GM12878 (cell line): ENCODE results near the gene IMP3. TPM values are rescaled to one million over a fixed set of nuclear protein-coding genes. Genes with fewer than 3 reads are reported as not detected.

ENCODE experiments used
- ATAC-seq: fragments of 200-7000 bp; cut with Tn5 transposase; 3 replicates; pipeline ENCODE4 v1.9.1; 2020; ENCODE audit warnings: mild to moderate bottlenecking, moderate library complexity
- BruUV-seq: library from RNA; stranded (reverse); fragments of 400-500 nt; replicated peaks from 2 replicates; lab custom pipeline; 2021; lab: Mats Ljungman, UMichigan
- CTCF ChIA-PET: fragments of 300-600 bp; sonication (Branson Sonifier 250); formaldehyde crosslinking; extraction: SDS; loops from one replicate; lab custom pipeline; 2021; ENCODE audit warnings: inconsistent platforms; lab: Yijun Ruan, JAX
- POLR2A ChIA-PET: fragments of 350-600 bp; formaldehyde crosslinking; extraction: SDS; loops from one replicate; lab custom pipeline; 2021; ENCODE audit warnings: inconsistent platforms; lab: Charles Lee
- RAD21 ChIA-PET: fragments of 300-600 bp; sonication (Branson Sonifier 250); formaldehyde crosslinking; loops from one replicate; lab custom pipeline; 2023; ENCODE audit warnings: antibody characterized with exemption; ENCODE audit not compliant: unreplicated experiment; lab: Charles Lee
- SMC1A ChIA-PET: fragments of 300-600 bp; sonication (Branson Sonifier 250); formaldehyde crosslinking; loops from one replicate; lab custom pipeline; 2023; ENCODE audit not compliant: unreplicated experiment, uncharacterized antibody; lab: Charles Lee
- DNase-seq: peaks from one replicate; pipeline ENCODE4 v3.0.0-alpha.2; 2011; ENCODE audit warnings: low read depth, low spot score
- FAIRE-seq: peaks from 3 replicates; lab custom pipeline; 2011; peaks lifted over from hg19 to GRCh38; lab: Jason Lieb, UNC
- H2AFZ ChIP-seq: 2 replicates; pipeline ENCODE4 v1.6.0; 2011; ENCODE audit warnings: low read depth, low read length, control low read depth; ENCODE audit not compliant: control insufficient read depth
- H3K27ac ChIP-seq: 2 replicates; pipeline ENCODE4 v1.5.1; 2011; ENCODE audit warnings: control low read depth; ENCODE audit not compliant: control insufficient read depth, insufficient read depth
- H3K27me3 ChIP-seq, 2 experiments: replicated peaks in 1 of 2; 2 replicates each; pipeline versions ENCODE4 v1.6.0 to v1.6.1; 2011; ENCODE audit warnings: low read length in 1 of 2; ENCODE audit not compliant: control insufficient read depth in 2 of 2, insufficient read depth in 2 of 2
- H3K36me3 ChIP-seq, 2 experiments: 2 replicates each; pipeline ENCODE4 v1.5.1; 2011; ENCODE audit warnings: low read length in 1 of 2; ENCODE audit not compliant: control insufficient read depth in 2 of 2, insufficient read depth in 2 of 2
- H3K4me1 ChIP-seq: 2 replicates; pipeline ENCODE4 v1.6.1; 2011; ENCODE audit warnings: mild to moderate bottlenecking, low read length, moderate library complexity, mixed read lengths; ENCODE audit not compliant: control insufficient read depth, insufficient read depth
- H3K4me2 ChIP-seq: 2 replicates; pipeline ENCODE4 v1.6.0; 2011; ENCODE audit warnings: control low read depth; ENCODE audit not compliant: control insufficient read depth, insufficient read depth
- H3K4me3 ChIP-seq: fragments of 200-600 bp; sonication (generic); 2 replicates; pipeline ENCODE4 v1.5.1; 2016
- H3K79me2 ChIP-seq: 2 replicates; pipeline ENCODE4 v1.6.0; 2011; ENCODE audit warnings: low read length; ENCODE audit not compliant: control insufficient read depth, insufficient read depth
- H3K9ac ChIP-seq: 2 replicates; pipeline ENCODE4 v1.8.0; 2011; ENCODE audit warnings: low read length, control low read depth, mixed read lengths; ENCODE audit not compliant: control insufficient read depth, insufficient read depth
- H3K9me3 ChIP-seq: replicated peaks from 3 replicates; pipeline ENCODE4 v1.5.1; 2011; ENCODE audit warnings: mild to moderate bottlenecking, low read length; ENCODE audit not compliant: control insufficient read depth, insufficient read depth
- H4K20me1 ChIP-seq: 2 replicates; pipeline ENCODE4 v1.6.0; 2011; ENCODE audit not compliant: control insufficient read depth, insufficient read depth
- BHLHE40 ChIP-seq, 2 experiments: fragments of 450-650 bp in 1 of 2; IDR thresholded peaks; 2 replicates each; pipeline ENCODE4 v1.6.1; 2011 to 2017; ENCODE audit warnings: low read depth in 2 of 2, borderline replicate concordance in 1 of 2, improper control_type of control experiment in 1 of 2, low read length in 1 of 2, mild to moderate bottlenecking in 1 of 2
- CEBPZ ChIP-seq: fragments of 150-350 bp; IDR thresholded peaks from 2 replicates; pipeline ENCODE4 v1.6.1; 2016; ENCODE audit warnings: low read depth, low read length
- GATAD2B ChIP-seq: fragments of 450-650 bp; conservative IDR thresholded peaks from 2 replicates; pipeline ENCODE4 v1.6.1; 2017; ENCODE audit warnings: low read depth, mild to moderate bottlenecking, moderate library complexity
- MTA3 ChIP-seq: IDR thresholded peaks from 2 replicates; pipeline ENCODE4 v1.6.1; 2012; ENCODE audit warnings: low read length, inconsistent platforms, borderline replicate concordance
- NR2C2 ChIP-seq: IDR thresholded peaks from 2 replicates; pipeline ENCODE4 v1.6.1; 2011; ENCODE audit warnings: borderline replicate concordance, low read depth; ENCODE audit not compliant: control insufficient read depth, insufficient read length
- NR2F1 ChIP-seq: fragments of 450-650 bp; conservative IDR thresholded peaks from 2 replicates; pipeline ENCODE4 v1.6.1; 2017; ENCODE audit warnings: mild to moderate bottlenecking
- REST ChIP-seq: IDR thresholded peaks from 2 replicates; pipeline ENCODE4 v1.6.1; 2012; ENCODE audit warnings: mild to moderate bottlenecking, low read depth, low read length
- SREBF1 ChIP-seq: IDR thresholded peaks from 2 replicates; pipeline ENCODE4 v1.6.1; 2012; ENCODE audit warnings: mild to moderate bottlenecking, low read length
- SUZ12 ChIP-seq: fragments of 200-600 bp; sonication (generic); IDR thresholded peaks from one replicate; pipeline ENCODE4 v1.6.1; 2018; ENCODE audit warnings: antibody characterized with exemption, mild to moderate bottlenecking; ENCODE audit not compliant: unreplicated experiment
- ZNF274 ChIP-seq: IDR thresholded peaks from one replicate; pipeline ENCODE4 v1.8.0; 2011; ENCODE audit not compliant: insufficient read length, insufficient read depth
- WGBS: methylation state at CpG from one replicate; pipeline ENCODE4 v1.1.6; 2016; ENCODE audit warnings: low lambda C conversion rate; ENCODE audit not compliant: insufficient replicate concordance, insufficient coverage; ENCODE audit errors: missing lambda C conversion rate; 5-methylcytosine and 5-hydroxymethylcytosine counted together
- in situ Hi-C: fragments of 300-500 bp; cut with MboI; formaldehyde crosslinking; loops from 9 replicates; pipeline ENCODE4 v1.14.3; 2018; ENCODE audit warnings: mixed read lengths
- intact Hi-C: fragments of 100-400 bp; cut with micrococcal nuclease; formaldehyde crosslinking; loops from one replicate; pipeline ENCODE4 v1.14.2; 2022; ENCODE audit not compliant: unreplicated experiment
- polyA plus RNA-seq, 11 experiments: library from polyadenylated mRNA; depleted of rRNA in 4 of 11; unstranded in 6 of 11; stranded (reverse) in 5 of 11; fragments of >200 nt; fragmentation: Nextera tagmentation in 4 of 11; fragmentation: Illumina TruSeq in 1 of 11; extraction: Ambion mirVana in 4 of 11; extraction: Trizol in 1 of 11; gene quantifications; 1 replicate in 1 of 11; 2 replicates in 10 of 11; pipeline versions ENCODE4 v1.2.1 to v1.2.3, GENCODE V29; 2011 to 2016; ENCODE audit warnings: inconsistent platforms in 2 of 11, missing spikeins in 2 of 11, low read depth in 1 of 11
- total RNA-seq, 4 experiments: library from RNA; depleted of rRNA in 3 of 4; stranded (reverse); fragments of >200 nt in 3 of 4; fragmentation: Illumina TruSeq in 1 of 4; extraction: Trizol in 1 of 4; gene quantifications; 2 replicates each; pipeline versions ENCODE4 v1.2.1 to v1.2.3, GENCODE V29; 2013 to 2021
- TF ChIP-seq, protein P1 (sequence below): IDR thresholded peaks from 2 replicates; pipeline ENCODE4 v1.6.1; 2011; ENCODE audit warnings: borderline replicate concordance, low read depth, mild to moderate bottlenecking, moderate library complexity, mixed read lengths, low read length; ENCODE audit not compliant: insufficient read depth; ENCODE audit errors: extremely low read length

The IMP3 gene
- total and polyA plus RNA-seq, 10 of the 15 experiments (the other 5 are each of a cell fraction or from before 2014, with no cell fraction given) = 13.3 to 208 (median 85.2) TPM

GRCh38 chr15:75684648-75685047, 44.6 kb upstream of the IMP3 start:
- Histone ChIP-seq H3K4me2 (no peak overlapping the region), H4K20me1 (no peaks in the 10 kb centered on the region), H3K79me2 (no peaks in the 10 kb centered on the region), H2AFZ (no peak overlapping the region), H3K9ac (no peak overlapping the region), H3K4me3 (no peak overlapping the region), H3K27me3 (no peaks in the 10 kb centered on the region), H3K9me3 (no peaks in the 10 kb centered on the region), H3K27ac (no peak overlapping the region), H3K4me1 (no peaks in the 10 kb centered on the region)
- intact Hi-C loops = loop anchor here (5.0 kb wide), 1 partner anchor 48 kb away; no protein-coding TSS in a partner anchor
- FAIRE-seq (no peak), DNase-seq (no peak), ATAC-seq (no peak)
- SMC1A ChIA-PET = interaction anchor here (0.8 to 3.0 kb wide), 6 partner anchors 37 to 239 kb away, joined by 3 to 15 read pairs (median 5); a partner anchor contains a TSS
- in situ Hi-C loops = loop anchor here (5.0 kb wide), 1 partner anchor 118 kb away; no protein-coding TSS in a partner anchor
- RAD21 ChIA-PET = interaction anchor here (0.7 to 3.3 kb wide), 6 partner anchors 38 to 656 kb away, joined by 3 to 49 read pairs (median 4); partner anchors contain the start of gene SNUPN
- 91% methylated on average over 10 of the region's 10 CpGs for WGBS
- POLR2A ChIA-PET = interaction anchor here (0.5 kb wide), 1 partner anchor 104 kb away, joined by 3 read pairs; no protein-coding TSS in a partner anchor
- CTCF ChIA-PET = interaction anchor here (0.7 to 6.8 kb wide), 16 partner anchors 10 to 654 kb away, joined by 3 to 58 read pairs (median 4); partner anchors contain the start of genes IMP3, MAN2C1 and SNUPN
- TF ChIP-seq SREBF1 = no peak
- TF ChIP-seq CEBPZ = no peak
- no peak for TF ChIP-seq SUZ12
- no peak for TF ChIP-seq MTA3
- TF ChIP-seq ZNF274 = no peak
- TF ChIP-seq, protein P1, sequence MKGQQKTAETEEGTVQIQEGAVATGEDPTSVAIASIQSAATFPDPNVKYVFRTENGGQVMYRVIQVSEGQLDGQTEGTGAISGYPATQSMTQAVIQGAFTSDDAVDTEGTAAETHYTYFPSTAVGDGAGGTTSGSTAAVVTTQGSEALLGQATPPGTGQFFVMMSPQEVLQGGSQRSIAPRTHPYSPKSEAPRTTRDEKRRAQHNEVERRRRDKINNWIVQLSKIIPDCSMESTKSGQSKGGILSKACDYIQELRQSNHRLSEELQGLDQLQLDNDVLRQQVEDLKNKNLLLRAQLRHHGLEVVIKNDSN = no peak
- no peak for TF ChIP-seq BHLHE40 (IDR thresholded peaks at IDR 0.05; ENCODE audit: borderline replicate concordance in 1 of 2, low read depth in 2 of 2, low read length in 1 of 2)
- TF ChIP-seq NR2C2 = no peak
- no peak for TF ChIP-seq GATAD2B
- no peak for TF ChIP-seq NR2F1
- TF ChIP-seq REST = no peak
- TF ChIP-seq, all 136 proteins: peak for 0
- no TSS peak for BruUV-seq
- H3K36me3 ChIP-seq = no peaks in the 10 kb centered on the region
